Lung (tissue), 12 donors: ENCODE measurements around the gene CRMP1. TPM values are rescaled to one million over a fixed set of nuclear protein-coding genes. Genes with fewer than 3 reads are reported as not detected.

Experiments used
- ATAC-seq: fragments of 200-7000 bp; cut with Tn5 transposase; one replicate; pipeline ENCODE4 v1.9.1; 2020; ENCODE audit warnings: moderate number of reproducible peaks; ENCODE audit not compliant: insufficient read depth, low FRiP score
- DNase-seq, 3 donors: peaks; one replicate each; pipeline ENCODE4 v3.0.0-alpha.2; 2013 to 2017
- H3K27ac ChIP-seq, 2 donors: one replicate each; pipeline ENCODE4 v1.5.1; 2013; ENCODE audit warnings: mild to moderate bottlenecking in 2 of 2, moderate library complexity in 2 of 2, control low read depth in 1 of 2, inconsistent platforms in 1 of 2, low read depth in 1 of 2, low read length in 1 of 2
- H3K27me3 ChIP-seq, 3 donors: one replicate each; pipeline ENCODE4 v1.5.1; 2013; ENCODE audit warnings: low read length in 2 of 3; ENCODE audit not compliant: control insufficient read depth in 3 of 3, insufficient read depth in 3 of 3
- H3K36me3 ChIP-seq, 4 donors: one replicate each; pipeline ENCODE4 v1.5.1; 2013; ENCODE audit warnings: low read length in 4 of 4, mild to moderate bottlenecking in 1 of 4, moderate library complexity in 1 of 4; ENCODE audit not compliant: control insufficient read depth in 4 of 4, insufficient read depth in 4 of 4
- H3K4me1 ChIP-seq, 5 donors: one replicate each; pipeline ENCODE4 v1.5.1; 2013; ENCODE audit warnings: low read length in 5 of 5, mild to moderate bottlenecking in 2 of 5, moderate library complexity in 1 of 5; ENCODE audit not compliant: control insufficient read depth in 5 of 5, insufficient read depth in 5 of 5
- H3K4me3 ChIP-seq: one replicate; pipeline ENCODE4 v1.5.1; 2013; ENCODE audit warnings: mild to moderate bottlenecking, control low read depth, moderate library complexity
- H3K9ac ChIP-seq, 2 donors: one replicate each; pipeline ENCODE4 v1.5.1; 2013; ENCODE audit warnings: low read length in 2 of 2, control low read depth in 1 of 2; ENCODE audit not compliant: insufficient read depth in 1 of 2
- H3K9me3 ChIP-seq, 4 donors: one replicate each; pipeline ENCODE4 v1.5.1; 2013; ENCODE audit warnings: low read length in 3 of 4, mild to moderate bottlenecking in 1 of 4, moderate library complexity in 1 of 4; ENCODE audit not compliant: control insufficient read depth in 4 of 4, insufficient read depth in 3 of 4
- WGBS, 2 donors: extraction: QIAGEN DNeasy Blood & Tissue Kit; methylation state at CpG; one replicate each; pipeline ENCODE4 v1.1.7; 2013; 5-methylcytosine and 5-hydroxymethylcytosine counted together
- polyA plus RNA-seq, 2 donors: library from polyadenylated mRNA; stranded (reverse); fragments of 200-250 nt; gene quantifications; one replicate each; pipeline ENCODE4 v1.2.1, GENCODE V29; 2013
- total RNA-seq, 2 donors: library from RNA; depleted of rRNA in 1 of 2; stranded (reverse); fragments of >200 nt in 1 of 2; gene quantifications; one replicate each; pipeline ENCODE4 v1.2.1, GENCODE V29; 2014 to 2021
- TF ChIP-seq, protein P1 (sequence below): IDR thresholded peaks from 2 replicates; pipeline ENCODE4 v1.5.1; 2012; ENCODE audit warnings: mild to moderate bottlenecking; ENCODE audit errors: control extremely low read depth, extremely low read depth
- donor health status: control.
- donor health status: control.
- donor health status: Bipolar disorder and iron deficiency.
- donor health status: healthy.
- donor health status: DM: yes; HTN: yes; CAD: no.

The CRMP1 gene
- total and polyA plus RNA-seq, 4 donors, result 2.1 to 24.4 (median 4.6) TPM

DNA sequence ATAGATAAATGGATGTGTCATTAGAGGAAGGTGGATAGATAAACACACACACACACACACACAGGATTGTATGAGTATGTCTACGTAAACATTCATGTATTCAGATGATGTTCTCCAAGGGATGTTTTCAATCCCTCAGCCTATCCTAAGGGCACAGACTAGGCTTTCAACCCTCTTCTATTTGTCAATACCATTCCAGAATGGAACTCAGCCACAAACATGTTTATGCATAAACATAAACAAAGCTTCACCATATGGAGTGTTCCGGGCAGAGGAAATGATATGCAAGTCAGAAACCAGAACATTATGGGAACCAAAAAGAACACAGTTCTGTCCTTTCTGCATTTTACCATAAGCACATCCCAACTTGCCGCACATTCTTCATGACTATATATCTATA is 25.0 kb downstream of the CRMP1 start:
- Histone ChIP-seq H3K9ac (no peak overlapping the region), H3K27ac (no peak overlapping the region)
- TF ChIP-seq, protein P1, sequence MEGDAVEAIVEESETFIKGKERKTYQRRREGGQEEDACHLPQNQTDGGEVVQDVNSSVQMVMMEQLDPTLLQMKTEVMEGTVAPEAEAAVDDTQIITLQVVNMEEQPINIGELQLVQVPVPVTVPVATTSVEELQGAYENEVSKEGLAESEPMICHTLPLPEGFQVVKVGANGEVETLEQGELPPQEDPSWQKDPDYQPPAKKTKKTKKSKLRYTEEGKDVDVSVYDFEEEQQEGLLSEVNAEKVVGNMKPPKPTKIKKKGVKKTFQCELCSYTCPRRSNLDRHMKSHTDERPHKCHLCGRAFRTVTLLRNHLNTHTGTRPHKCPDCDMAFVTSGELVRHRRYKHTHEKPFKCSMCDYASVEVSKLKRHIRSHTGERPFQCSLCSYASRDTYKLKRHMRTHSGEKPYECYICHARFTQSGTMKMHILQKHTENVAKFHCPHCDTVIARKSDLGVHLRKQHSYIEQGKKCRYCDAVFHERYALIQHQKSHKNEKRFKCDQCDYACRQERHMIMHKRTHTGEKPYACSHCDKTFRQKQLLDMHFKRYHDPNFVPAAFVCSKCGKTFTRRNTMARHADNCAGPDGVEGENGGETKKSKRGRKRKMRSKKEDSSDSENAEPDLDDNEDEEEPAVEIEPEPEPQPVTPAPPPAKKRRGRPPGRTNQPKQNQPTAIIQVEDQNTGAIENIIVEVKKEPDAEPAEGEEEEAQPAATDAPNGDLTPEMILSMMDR, result no peak

DNA sequence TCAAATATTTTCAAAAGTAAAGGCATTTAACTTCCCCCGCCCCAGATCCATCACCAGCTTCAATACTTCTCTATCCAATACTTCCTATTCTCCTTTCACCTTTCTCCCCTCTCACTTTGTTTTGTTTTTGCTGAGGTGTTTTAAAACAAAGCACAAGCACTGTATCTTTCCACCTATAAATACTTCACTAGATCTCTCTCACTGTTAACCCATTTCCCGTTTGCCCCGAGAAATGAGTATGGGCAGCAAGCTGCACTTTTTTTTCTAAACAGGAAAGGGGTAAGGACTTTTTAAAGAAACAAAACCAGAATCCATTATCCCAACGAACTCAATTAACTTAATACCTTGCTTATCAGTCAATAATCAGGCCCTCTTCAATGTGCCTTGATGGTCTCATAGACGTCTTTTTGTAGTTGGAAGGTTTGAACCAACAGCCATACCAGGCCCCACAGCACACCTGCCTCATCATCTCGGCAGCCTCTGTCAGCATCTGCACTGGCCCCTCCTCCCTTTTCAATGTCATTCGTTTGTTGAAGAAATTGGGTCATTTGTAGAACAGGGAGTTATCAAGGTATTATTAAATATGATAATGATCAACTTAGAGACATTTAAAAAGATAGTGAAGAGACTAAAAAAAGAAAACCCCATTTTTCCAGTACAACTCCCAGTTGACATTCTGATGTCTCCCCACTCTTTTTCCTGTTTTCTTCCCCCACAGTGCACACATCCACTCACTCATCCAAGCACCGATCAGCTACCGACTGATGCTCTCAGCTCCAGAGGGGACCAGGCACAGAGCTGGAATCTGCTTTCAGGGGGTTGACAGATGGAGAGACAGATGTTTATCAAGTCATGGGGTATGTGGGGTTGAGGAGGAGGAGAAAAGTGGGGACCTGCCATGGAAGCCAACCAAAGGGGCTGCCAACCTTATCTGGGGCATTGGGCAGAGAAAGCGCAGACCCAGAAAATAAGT is 25.8 kb downstream of the CRMP1 start:
- Histone ChIP-seq H3K27ac (no peak overlapping the region), H3K4me3 (no peak overlapping the region), H3K9me3 (peaks cover 0 to 2% (median 0%) of the 10 kb centered on the region in 4 donors), H3K4me1 (peaks cover 0 to 18% (median 6%) of the 10 kb centered on the region in 5 donors), H3K27me3 (no peaks in the 10 kb centered on the region), H3K9ac (no peak overlapping the region), H3K36me3 (no peaks in the 10 kb centered on the region)
- WGBS, 2 donors, result 65 to 73% methylated on average over 10 of the region's 10 CpGs
- ATAC-seq (no peak), DNase-seq (no peak)
- TF ChIP-seq, protein P1, result no peak

More for the DNA sequence above, 25.0 kb downstream of the CRMP1 start:
- Histone ChIP-seq H3K9me3 (peaks cover 0 to 2% (median 0%) of the 10 kb centered on the region in 4 donors), H3K36me3 (no peaks in the 10 kb centered on the region), H3K4me1 (peaks cover 0 to 18% (median 6%) of the 10 kb centered on the region in 5 donors), H3K4me3 (no peak overlapping the region), H3K27me3 (no peaks in the 10 kb centered on the region)
- peak in 2 of 3 donors; percentile 41 to 56 for DNase-seq
- WGBS, 2 donors, result 87 to 88% methylated on average over 3 of the region's 3 CpGs
- no peak for ATAC-seq

DNA sequence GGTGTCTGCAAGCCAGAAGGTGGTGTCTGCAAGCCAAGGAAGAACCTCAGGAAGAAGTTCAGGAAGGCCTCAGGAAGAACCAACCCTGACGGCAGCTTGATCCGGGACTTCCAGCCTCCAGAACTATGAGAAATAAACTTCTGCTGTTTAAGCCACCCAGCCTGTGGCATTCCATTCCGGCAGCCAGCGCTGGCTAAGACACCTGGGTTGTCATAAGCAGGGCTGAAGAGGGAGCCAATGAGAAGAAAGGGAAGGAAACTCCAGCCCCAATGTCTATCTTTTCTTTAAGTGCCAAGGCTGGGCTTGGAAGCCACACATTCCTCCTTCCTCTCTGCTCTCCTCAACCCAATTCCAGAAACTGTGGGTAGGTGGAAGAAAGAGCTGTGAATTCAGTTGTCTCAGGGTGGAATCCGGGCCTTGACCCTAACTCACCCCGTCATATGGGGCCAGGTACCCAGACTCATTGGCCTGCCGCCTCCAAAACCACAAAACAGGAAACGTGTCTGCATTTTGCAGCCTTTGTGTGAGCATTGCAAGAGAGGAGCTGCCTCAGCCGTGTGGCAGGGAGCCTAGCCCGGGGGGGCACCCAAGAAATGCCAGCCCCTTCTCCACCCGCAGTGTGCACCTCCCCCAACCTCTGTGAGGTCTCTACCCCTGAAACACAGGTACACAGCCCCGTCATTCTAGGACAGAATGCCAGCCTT is 26.8 kb downstream of the CRMP1 start:
- H3K4me3 ChIP-seq, result no peak overlapping the region
- TF ChIP-seq, protein P1, result no peak
- H3K9me3 ChIP-seq, result no peaks in the 10 kb centered on the region
- H3K27me3 ChIP-seq, result no peaks in the 10 kb centered on the region
- WGBS, 2 donors, result 27 to 49% methylated on average over 12 of the region's 12 CpGs
- no peak overlapping the region for H3K9ac ChIP-seq
- DNase-seq (no peak), ATAC-seq (no peak)
- H3K27ac ChIP-seq, result no peak overlapping the region
- H3K36me3 ChIP-seq, result no peaks in the 10 kb centered on the region
- peaks cover 0 to 18% (median 6%) of the 10 kb centered on the region in 5 donors for H3K4me1 ChIP-seq
